ENCODE data around the gene TMEM143.

DNA sequence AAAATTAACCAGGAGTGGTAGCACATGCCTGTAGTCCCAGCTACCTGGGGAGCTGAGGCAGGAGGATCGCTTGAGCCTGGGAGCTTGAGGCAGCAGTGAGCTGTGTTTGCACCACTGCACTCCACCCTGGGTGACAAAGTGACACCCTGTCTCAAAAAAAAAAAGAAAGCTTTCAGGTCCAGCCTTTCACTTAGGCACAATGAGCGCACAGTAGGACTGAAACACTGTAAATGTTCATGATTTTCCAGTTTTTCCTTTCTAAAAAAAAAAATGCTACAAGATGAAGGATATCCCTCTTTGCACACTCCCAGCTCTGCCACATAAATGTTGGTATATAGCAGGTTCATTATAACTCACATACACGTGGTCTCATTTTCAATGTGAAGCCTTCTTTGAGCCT, 76.0 kb downstream of the TMEM143 start:
- TF ChIP-seq, protein P1, sequence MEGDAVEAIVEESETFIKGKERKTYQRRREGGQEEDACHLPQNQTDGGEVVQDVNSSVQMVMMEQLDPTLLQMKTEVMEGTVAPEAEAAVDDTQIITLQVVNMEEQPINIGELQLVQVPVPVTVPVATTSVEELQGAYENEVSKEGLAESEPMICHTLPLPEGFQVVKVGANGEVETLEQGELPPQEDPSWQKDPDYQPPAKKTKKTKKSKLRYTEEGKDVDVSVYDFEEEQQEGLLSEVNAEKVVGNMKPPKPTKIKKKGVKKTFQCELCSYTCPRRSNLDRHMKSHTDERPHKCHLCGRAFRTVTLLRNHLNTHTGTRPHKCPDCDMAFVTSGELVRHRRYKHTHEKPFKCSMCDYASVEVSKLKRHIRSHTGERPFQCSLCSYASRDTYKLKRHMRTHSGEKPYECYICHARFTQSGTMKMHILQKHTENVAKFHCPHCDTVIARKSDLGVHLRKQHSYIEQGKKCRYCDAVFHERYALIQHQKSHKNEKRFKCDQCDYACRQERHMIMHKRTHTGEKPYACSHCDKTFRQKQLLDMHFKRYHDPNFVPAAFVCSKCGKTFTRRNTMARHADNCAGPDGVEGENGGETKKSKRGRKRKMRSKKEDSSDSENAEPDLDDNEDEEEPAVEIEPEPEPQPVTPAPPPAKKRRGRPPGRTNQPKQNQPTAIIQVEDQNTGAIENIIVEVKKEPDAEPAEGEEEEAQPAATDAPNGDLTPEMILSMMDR (IDR thresholded peaks at IDR 0.05), result no peak
- no peak for TF ChIP-seq POLR2AphosphoS5 (IDR thresholded peaks at IDR 0.05; ENCODE audit: insufficient read depth in 1 of 2, low read depth in 1 of 2)
